SU-DHL-6 (cell line): ENCODE measurements around the gene BRMS1.
"Not testable (repeated sequence)": the region's sequence is repeated elsewhere in the genome, so short reads cannot be mapped to it uniquely, and the experiment has no call there.

ENCODE experiments used
- H2AFZ ChIP-seq: fragments of 200-600 bp; sonication (generic); 2 replicates; pipeline ENCODE4 v1.6.1; 2014; ENCODE audit warnings: low read depth, mild to moderate bottlenecking, moderate library complexity, mixed read lengths, antibody characterized with exemption, low read length; ENCODE audit not compliant: severe bottlenecking
- H3F3A ChIP-seq: fragments of 200-600 bp; shearing (Covaris generic); 2 replicates; pipeline ENCODE4 v1.6.0; 2016; ENCODE audit warnings: antibody characterized with exemption, mild to moderate bottlenecking; ENCODE audit not compliant: insufficient read depth
- H3K27ac ChIP-seq: fragments of 200-600 bp; sonication (generic); 2 replicates; pipeline ENCODE4 v1.5.1; 2016; ENCODE audit warnings: low read depth, mild to moderate bottlenecking, low read length, moderate library complexity, mixed read lengths
- H3K27me3 ChIP-seq: fragments of 200-600 bp; sonication (generic), shearing (Covaris generic); 2 replicates; pipeline ENCODE4 v1.6.0; 2014; ENCODE audit warnings: mild to moderate bottlenecking, low read length
- H3K36me3 ChIP-seq: fragments of 200-600 bp; sonication (generic); 2 replicates; pipeline ENCODE4 v1.6.1; 2014; ENCODE audit warnings: mild to moderate bottlenecking, low read length, mixed read lengths
- H3K4me2 ChIP-seq: fragments of 300-600, 200-600 bp; shearing (Covaris generic), sonication (generic); 2 replicates; pipeline ENCODE4 v1.6.0; 2014; ENCODE audit warnings: low read length, low read depth, mild to moderate bottlenecking; ENCODE audit not compliant: poor library complexity, severe bottlenecking
- H3K4me3 ChIP-seq: fragments of 200-600 bp; sonication (generic); 2 replicates; pipeline ENCODE4 v1.5.1; 2014; ENCODE audit warnings: antibody characterized with exemption, low read length, mild to moderate bottlenecking, mixed read lengths; ENCODE audit not compliant: insufficient read depth, poor library complexity, severe bottlenecking
- H3K79me2 ChIP-seq: fragments of 200-600 bp; sonication (generic); 2 replicates; pipeline ENCODE4 v1.6.1; 2014; ENCODE audit warnings: mild to moderate bottlenecking, low read length, moderate library complexity; ENCODE audit not compliant: insufficient read depth
- H3K9ac ChIP-seq: fragments of 200-600 bp; sonication (generic); 2 replicates; pipeline ENCODE4 v1.7.0; 2014; ENCODE audit warnings: mild to moderate bottlenecking, low read length
- H3K9me2 ChIP-seq: fragments of 200-600 bp; sonication (generic); replicated peaks from 2 replicates; pipeline ENCODE4 v1.6.1; 2014; ENCODE audit warnings: low read length; ENCODE audit not compliant: insufficient read depth
- H3K9me3 ChIP-seq: fragments of 200-600 bp; sonication (generic); 2 replicates; pipeline ENCODE4 v1.6.1; 2014; ENCODE audit warnings: low read length, mixed read lengths; ENCODE audit not compliant: insufficient read depth
- H4K20me1 ChIP-seq: fragments of 200-600 bp; sonication (generic); 2 replicates; pipeline ENCODE4 v1.6.1; 2014; ENCODE audit warnings: low read depth, mild to moderate bottlenecking, antibody characterized with exemption, low read length, moderate library complexity, mixed read lengths
- EZH2phosphoT487 ChIP-seq: fragments of 200-600 bp; sonication (generic), shearing (Covaris generic); conservative IDR thresholded peaks from 2 replicates; pipeline ENCODE4 v1.6.1; 2018; ENCODE audit warnings: mild to moderate bottlenecking, antibody characterized with exemption, low read length, moderate library complexity, mixed read lengths
- TF ChIP-seq, protein P1 (sequence below): fragments of 200-600 bp; sonication (generic); IDR thresholded peaks from one replicate; pipeline ENCODE4 v1.5.1; 2017; ENCODE audit warnings: antibody characterized with exemption, mild to moderate bottlenecking, low read length, moderate library complexity; ENCODE audit not compliant: insufficient read depth, poor library complexity, severe bottlenecking

The BRMS1 gene

GRCh38 chr11:66388780-66389386 lies 44.0 kb upstream of the BRMS1 start:
- Histone ChIP-seq H3K4me2 (no peak overlapping the region), H3K27me3 (no peaks in the 10 kb centered on the region), H3F3A (no peaks in the 10 kb centered on the region), H3K36me3 (no peaks in the 10 kb centered on the region), H3K9me2 (no peaks in the 10 kb centered on the region), H3K9me3 (no peaks in the 10 kb centered on the region), H2AFZ (no peak overlapping the region), H3K27ac (no peak overlapping the region), H3K79me2 (no peaks in the 10 kb centered on the region), H3K9ac (no peak overlapping the region), H4K20me1 (no peaks in the 10 kb centered on the region), H3K4me3 (no peak overlapping the region)
- TF ChIP-seq, protein P1, sequence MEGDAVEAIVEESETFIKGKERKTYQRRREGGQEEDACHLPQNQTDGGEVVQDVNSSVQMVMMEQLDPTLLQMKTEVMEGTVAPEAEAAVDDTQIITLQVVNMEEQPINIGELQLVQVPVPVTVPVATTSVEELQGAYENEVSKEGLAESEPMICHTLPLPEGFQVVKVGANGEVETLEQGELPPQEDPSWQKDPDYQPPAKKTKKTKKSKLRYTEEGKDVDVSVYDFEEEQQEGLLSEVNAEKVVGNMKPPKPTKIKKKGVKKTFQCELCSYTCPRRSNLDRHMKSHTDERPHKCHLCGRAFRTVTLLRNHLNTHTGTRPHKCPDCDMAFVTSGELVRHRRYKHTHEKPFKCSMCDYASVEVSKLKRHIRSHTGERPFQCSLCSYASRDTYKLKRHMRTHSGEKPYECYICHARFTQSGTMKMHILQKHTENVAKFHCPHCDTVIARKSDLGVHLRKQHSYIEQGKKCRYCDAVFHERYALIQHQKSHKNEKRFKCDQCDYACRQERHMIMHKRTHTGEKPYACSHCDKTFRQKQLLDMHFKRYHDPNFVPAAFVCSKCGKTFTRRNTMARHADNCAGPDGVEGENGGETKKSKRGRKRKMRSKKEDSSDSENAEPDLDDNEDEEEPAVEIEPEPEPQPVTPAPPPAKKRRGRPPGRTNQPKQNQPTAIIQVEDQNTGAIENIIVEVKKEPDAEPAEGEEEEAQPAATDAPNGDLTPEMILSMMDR: peak; percentile 84
- TF ChIP-seq EZH2phosphoT487: no peak

DNA sequence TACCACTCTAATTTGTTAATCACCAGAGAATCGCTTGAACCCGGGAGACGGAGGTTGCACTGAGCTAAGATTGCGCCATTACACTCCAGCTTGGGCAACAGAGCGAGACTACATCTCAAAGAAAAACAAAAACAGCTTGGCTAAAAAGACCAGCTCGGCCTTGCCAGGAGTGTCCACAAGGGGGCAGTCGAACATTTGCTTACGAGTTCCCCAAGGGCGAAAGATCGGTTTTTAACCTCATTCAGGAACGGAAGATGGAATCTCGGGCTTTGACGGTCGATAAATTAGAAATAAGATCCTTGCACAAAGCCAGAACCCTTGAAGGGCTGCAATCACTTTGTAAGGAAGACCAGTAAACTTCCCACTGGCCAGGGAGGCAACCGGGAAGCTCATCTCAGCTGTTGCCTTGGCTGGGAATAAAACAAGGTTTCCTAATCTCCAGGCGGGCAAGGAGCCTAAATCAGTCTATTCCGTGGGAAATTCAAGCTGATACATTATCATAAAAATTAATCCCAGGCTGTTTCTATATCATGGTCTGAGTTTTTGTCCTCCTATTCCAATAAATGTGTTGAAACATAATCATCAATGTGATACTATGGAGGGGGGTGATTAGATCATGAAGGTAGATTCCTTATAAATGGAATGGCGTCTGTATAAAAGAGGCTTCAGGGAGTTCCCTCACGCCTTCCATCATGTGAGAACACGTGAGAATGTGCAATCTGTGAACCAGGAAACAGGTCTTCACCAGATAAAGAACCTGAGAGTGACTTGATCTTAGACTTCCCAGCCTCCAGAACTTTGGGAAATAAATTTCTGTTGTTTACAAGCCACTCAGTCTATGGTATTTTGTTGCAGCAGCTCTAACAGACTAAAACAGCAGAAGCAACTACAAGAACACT lies 41.5 kb upstream of the BRMS1 start:
- H3F3A ChIP-seq: no peaks in the 10 kb centered on the region
- no peaks in the 10 kb centered on the region for H3K36me3 ChIP-seq
- no peaks in the 10 kb centered on the region for H3K79me2 ChIP-seq
- H3K27me3 ChIP-seq: no peaks in the 10 kb centered on the region
- no peak overlapping the region for H3K4me3 ChIP-seq
- no peak overlapping the region for H2AFZ ChIP-seq
- H3K4me2 ChIP-seq: peak overlapping the region; percentile 41
- H3K27ac ChIP-seq: no peak overlapping the region
- no peaks in the 10 kb centered on the region for H3K9me3 ChIP-seq
- TF ChIP-seq EZH2phosphoT487: no peak
- TF ChIP-seq, protein P1: peak; percentile 97
- no peaks in the 10 kb centered on the region for H4K20me1 ChIP-seq
- no peak overlapping the region for H3K9ac ChIP-seq
- no peaks in the 10 kb centered on the region for H3K9me2 ChIP-seq

DNA sequence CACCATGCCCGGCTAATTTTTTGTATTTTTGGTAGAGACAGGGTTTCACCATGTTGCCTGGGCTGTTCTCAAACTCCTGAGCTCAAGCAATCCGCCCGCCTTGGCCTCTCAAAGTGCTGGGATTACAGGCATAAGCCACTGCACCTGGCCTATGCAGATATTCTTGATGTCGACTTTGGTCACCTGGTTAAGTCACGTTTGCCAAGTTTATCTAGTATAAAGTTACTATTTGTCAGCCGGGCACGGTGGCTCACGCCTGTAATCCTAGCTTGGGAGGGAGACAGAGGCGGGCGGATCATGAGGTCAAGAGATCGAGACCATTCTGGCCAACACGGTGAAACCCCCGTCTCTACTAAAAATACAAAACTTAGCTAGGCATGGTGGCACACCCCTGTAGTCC lies 39.4 kb upstream of the BRMS1 start:
- not testable (repeated sequence) for H3K36me3 ChIP-seq, H3K27ac ChIP-seq, H4K20me1 ChIP-seq, H2AFZ ChIP-seq, H3K4me3 ChIP-seq, H3K4me2 ChIP-seq, H3K27me3 ChIP-seq, H3K79me2 ChIP-seq, H3F3A ChIP-seq, H3K9ac ChIP-seq, H3K9me3 ChIP-seq, H3K9me2 ChIP-seq

DNA sequence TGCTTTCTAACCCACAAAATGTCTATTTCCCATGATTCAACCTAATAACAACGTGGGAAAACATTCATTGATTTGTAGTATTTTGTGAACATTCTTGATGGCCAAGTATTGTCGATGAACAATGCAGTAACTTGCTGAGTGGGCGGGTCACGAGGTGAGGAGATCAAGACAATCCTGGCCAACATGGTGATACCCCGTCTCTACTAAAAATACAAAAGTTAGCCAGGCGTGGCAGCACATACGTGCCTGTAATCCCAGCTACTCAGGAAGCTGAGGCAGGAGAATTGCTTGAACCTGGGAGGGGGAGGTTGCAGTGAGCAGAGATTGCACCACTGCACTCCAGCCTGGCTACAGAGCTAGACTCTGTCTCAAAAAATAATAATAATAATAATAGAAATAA lies 35.4 kb upstream of the BRMS1 start:
- H3K36me3 ChIP-seq, H2AFZ ChIP-seq, H3K79me2 ChIP-seq, H3K4me2 ChIP-seq, H3K27ac ChIP-seq, H3K9me2 ChIP-seq, H3F3A ChIP-seq, H4K20me1 ChIP-seq, H3K4me3 ChIP-seq, H3K27me3 ChIP-seq, H3K9me3 ChIP-seq, H3K9ac ChIP-seq: not testable (repeated sequence)

DNA sequence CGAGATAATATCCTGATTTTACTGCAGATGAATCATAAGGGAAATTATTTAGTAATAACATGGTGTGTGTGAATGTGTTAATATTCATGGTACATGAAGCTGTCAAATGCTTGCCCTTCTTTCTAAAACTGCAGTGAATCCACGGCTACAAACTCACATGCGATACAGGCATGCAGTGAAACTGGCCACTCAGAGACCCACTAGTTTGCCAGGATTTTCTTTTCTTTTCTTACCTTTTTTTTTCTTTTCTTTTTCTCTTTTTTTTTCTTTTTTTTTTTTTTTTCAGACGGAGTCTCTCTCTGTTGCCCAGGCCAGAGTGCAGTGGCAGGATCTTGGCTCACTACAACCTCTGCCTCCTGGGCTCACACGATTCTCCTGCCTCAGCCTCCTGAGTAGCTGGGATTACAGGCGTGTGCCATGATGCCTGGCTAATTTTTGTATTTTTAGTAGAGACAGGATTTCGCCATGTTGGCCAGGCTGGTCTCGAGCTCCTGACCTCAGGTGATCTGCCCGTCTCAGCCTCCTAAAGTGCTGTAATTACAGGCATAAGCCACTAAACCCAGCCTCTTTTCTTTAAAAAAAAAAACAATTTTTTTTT lies 28.9 kb upstream of the BRMS1 start:
- H3K9me2 ChIP-seq, H3K79me2 ChIP-seq, H3K36me3 ChIP-seq, H3K27ac ChIP-seq, H3K4me3 ChIP-seq, H3K27me3 ChIP-seq, H3K4me2 ChIP-seq, H3K9me3 ChIP-seq, H4K20me1 ChIP-seq, H3K9ac ChIP-seq, H2AFZ ChIP-seq: not testable (repeated sequence)
- H3F3A ChIP-seq: peaks cover 13% of the 10 kb centered on the region
